AG09309 (cell line): ENCODE measurements around the gene FAM184B.

Experiments used
- DNase-seq: peaks from one replicate; pipeline ENCODE4 v3.0.0-alpha.2; 2010; ENCODE audit warnings: low read depth
- H3K4me3 ChIP-seq: 2 replicates; pipeline ENCODE4 v1.5.1; 2011; ENCODE audit warnings: mild to moderate bottlenecking, low read depth, low read length, moderate library complexity; ENCODE audit not compliant: control insufficient read depth
- CTCF ChIP-seq: IDR thresholded peaks from 2 replicates; pipeline ENCODE4 v1.5.1; 2011; ENCODE audit warnings: mild to moderate bottlenecking, low read depth, low read length, inconsistent platforms; ENCODE audit not compliant: insufficient read depth, control insufficient read depth; ENCODE audit errors: missing control alignments

FAM184B gene

GRCh38 chr4:17605236-17605635, 176.2 kb downstream of the FAM184B start:
- TF ChIP-seq CTCF, result no peak
- DNase-seq, result no peak
- H3K4me3 ChIP-seq, result no peak overlapping the region

- H3K4me3 ChIP-seq, result no peak overlapping the region
- no peak for DNase-seq
- TF ChIP-seq CTCF, result no peak
These were observed 181.6 kb downstream of the FAM184B start for GRCh38 chr4:17599826-17600225.

- no peak overlapping the region for H3K4me3 ChIP-seq
- DNase-seq, result no peak
- peak; percentile 30 for TF ChIP-seq CTCF
These were observed 183.9 kb downstream of the FAM184B start for GRCh38 chr4:17597517-17597916.

GRCh38 chr4:17595471-17596005, 185.9 kb downstream of the FAM184B start:
- H3K4me3 ChIP-seq, result no peak overlapping the region
- TF ChIP-seq CTCF, result no peak
- no peak for DNase-seq

GRCh38 chr4:17589355-17589754, 192.1 kb downstream of the FAM184B start:
- H3K4me3 ChIP-seq, result no peak overlapping the region
- no peak for DNase-seq
- TF ChIP-seq CTCF, result no peak

- no peak for DNase-seq
- no peak for TF ChIP-seq CTCF
- H3K4me3 ChIP-seq, result no peak overlapping the region
These were observed 194.2 kb downstream of the FAM184B start for GRCh38 chr4:17587094-17587822.
